GM18520 (cell line): ENCODE results near the gene PTPN13.
"Not testable (repeated sequence)": the region's sequence is repeated elsewhere in the genome, so short reads cannot be mapped to it uniquely, and the experiment has no call there.

Experiments
- ATAC-seq: cut with Tn5 transposase; IDR thresholded peaks from one replicate; pipeline ENCODE4 v1.9.1; 2021; ENCODE audit not compliant: unreplicated experiment

The PTPN13 gene

DNA sequence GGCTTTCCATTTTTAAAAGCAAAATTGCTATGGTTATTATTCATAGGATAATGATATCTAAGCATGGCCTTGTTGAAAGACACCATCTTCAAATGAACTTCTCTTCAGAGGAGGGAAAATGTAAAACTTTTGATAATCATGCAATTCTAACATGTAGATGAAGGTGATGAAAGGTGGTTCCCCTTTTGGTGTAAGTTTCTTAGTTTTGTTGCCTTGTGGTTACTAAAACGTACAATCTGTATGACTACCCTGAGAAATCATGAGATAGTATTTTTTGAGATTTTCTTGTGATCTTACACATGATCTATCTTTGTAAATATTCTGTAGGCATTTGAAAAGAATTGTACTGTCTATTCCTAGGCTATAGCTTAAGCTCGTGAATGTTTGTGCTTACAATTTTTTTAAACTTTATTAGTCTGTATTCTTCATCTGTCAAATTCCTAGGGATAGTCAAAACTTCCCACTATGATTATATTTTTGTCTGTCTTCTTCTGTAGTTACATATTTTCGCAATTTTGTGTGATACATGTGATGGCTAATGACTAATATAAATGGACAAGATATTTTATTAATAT is 47.5 kb downstream of the PTPN13 start:
- ATAC-seq = peak; percentile 79

DNA sequence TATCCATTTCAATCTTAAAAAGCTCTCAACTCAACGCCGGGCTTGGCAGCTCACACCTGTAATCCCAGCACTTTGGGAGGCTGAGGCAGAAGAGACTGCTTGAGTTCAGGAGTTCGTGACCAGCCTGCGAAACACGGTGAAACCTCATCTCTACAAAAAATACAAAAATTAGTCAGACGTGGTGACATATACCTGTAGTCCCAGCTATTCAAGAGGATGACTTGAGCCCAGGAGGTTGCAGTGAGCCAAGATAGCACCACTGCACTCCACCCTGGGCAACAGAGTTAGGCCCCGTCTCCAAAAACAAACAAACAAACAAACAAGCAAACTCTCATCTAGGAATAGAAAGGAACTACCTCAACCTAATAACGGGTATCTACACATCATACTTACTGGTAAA is 50.8 kb downstream of the PTPN13 start:
- ATAC-seq = no peak

DNA sequence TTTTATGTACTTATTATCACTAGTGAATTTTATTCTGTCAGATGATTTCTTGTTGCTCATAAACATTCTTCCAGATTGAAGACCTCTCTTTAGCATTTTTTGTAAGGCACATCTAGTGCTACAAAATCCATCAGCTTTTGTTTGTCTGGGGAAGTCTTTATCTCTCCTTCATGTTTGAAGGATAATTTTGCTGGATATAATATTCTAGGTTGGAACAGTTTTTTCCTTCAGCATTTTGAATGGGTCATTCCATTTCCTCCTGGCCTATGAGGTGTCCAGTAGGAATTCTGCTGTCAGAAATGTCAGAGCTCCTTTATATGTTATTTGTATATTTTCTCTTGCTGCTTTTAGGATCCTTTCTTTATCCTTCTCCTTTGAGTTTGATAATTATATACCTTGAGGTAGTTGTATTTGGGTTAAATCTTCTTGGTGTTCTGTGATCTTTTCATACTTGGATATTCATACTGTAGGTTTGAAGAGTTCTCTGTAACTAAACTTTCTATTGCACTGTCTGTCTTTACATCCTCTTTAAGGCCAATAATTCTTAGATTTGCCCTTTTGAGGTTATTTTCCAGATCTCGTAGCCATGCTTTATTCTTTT is 58.3 kb downstream of the PTPN13 start:
- ATAC-seq = no peak

DNA sequence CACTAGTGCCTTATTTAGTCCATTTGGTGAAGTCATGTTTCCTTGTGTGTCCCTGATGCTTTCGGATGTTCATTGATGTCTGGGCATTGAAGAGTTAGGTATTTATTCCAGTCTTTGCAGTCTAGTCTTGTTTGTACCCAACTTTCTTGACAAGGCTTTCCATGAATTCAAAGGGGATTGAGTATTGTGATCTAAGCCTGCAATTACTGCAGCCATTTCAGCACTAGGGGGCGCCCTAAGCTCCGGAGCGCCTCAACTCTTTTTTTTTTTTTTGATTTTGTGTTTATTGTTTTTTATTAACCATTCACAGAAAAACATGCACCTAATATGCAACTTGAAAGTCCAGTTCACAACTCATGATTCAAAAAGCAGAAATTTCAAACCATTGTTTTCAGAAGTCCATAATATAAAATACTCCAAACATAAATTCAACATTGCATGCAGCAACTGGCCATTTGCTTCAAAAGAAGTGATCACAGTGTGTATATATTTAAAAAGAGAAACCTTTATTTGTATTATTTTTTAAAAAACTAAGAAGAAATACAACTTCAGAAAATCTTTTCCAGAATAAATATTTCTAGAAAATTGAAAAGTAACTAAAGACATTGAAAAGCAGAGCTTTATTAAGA is 59.2 kb downstream of the PTPN13 start:
- ATAC-seq = no peak

DNA sequence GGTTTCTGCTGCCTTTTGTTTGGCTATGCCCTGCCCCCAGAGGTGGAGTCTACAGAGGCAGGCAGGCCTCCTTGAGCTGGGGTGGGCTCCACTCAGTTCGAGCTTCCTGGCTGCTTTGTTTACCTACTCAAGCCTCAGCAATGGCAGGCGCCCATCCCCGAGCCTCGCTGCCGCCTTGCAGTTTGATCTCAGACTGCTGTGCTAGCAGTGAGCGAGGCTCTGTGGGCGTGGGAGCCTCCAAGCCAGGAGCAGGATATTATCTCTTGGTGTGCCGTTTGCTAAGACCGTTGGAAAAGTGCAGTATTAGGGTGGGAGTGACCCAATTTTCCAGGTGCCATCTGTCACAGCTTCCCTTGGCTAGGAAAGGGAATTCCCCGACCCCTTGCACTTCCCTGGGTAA is 62.7 kb downstream of the PTPN13 start:
- ATAC-seq = not testable (repeated sequence)

DNA sequence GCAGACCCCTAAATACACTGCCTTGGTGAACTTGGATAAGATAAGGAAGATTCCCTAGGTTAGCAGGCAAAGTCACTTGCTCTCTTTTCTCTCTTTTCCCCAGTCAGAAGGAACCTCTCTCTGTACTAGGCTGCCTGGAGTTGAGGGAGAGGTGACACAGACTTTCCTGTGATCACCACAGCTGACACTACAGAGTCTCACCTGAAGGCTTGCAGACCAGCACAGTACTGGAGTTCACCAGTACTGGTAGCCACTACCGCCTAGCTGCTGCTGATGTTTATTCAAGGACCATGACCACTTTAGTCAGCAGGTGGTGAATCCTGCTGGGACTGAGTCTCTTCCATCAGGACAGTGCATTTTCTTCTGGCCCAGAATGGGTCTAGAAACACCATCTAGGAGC is 63.3 kb downstream of the PTPN13 start:
- ATAC-seq = no peak

DNA sequence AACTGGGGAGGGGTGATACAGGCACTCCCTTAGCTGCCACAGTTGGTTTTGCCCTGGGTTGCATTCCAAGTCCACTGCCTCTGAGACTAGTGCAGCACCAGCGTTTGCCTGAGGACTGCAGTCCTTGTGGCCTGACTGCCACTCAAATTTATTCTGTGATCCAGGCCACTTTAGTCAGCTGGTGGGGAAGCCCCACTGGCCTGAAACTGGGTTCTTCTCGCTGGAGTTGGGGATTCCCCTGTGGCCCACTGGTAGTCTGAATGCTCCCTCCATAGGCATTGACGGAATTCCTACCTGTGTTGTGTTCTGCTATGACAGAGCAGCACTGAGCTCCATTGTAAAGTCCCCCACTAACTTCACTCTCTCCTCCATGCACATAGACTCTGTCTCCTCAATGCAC is 63.8 kb downstream of the PTPN13 start:
- ATAC-seq = no peak

DNA sequence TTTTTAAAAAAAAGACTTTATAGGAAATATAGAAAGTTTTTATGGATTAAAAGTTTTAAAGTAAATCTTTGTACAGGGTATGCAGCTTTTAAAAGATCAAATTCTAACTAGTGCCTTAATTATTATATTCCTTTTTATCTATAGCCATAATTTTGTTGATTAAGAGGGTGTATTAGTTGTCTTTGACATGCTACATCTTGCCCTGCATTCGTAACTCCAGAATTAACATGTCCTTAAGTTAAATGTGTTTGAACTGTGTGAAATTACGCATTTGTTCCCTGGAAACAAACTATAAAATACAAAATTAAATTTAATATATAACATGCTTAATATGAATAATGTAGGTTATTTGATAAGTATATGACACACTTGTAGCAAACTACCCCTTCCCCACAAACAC is 66.3 kb downstream of the PTPN13 start:
- no peak for ATAC-seq

DNA sequence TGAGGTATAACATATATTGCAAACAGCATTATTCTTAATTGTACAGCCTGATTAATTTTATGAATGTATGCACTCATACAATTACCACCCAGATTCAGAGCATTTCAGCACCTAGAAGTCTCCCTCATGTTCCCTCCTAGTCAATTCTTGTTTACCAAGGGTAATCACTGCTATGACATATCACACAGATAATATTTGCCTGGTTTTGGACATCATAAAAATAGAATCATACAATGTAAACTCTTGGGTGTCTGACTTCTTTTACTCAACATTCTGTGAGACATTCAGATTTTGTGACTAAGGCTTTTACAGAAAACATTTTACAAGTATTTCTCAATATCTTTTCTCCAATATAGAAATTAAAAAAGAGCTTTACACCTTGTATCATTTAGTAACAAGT is 66.9 kb downstream of the PTPN13 start:
- ATAC-seq = no peak

DNA sequence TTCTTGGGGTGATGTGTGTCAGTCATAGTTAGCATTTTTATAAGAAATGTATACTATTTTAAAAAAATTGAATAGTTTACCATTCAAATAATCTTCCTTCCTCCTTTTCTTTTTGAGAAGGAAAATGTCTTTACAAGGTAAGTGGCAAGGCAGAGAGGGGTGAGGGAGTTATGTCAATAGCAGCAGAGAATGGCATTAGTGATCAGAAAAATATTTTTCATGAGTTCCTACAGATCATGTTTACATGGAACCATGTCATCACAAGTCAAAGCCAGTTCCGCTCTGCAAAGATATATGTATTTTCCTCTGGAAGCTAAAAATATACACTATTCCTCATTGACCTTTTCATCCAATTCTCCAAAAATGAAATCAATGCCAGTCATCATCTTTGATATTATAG is 67.3 kb downstream of the PTPN13 start:
- no peak for ATAC-seq

DNA sequence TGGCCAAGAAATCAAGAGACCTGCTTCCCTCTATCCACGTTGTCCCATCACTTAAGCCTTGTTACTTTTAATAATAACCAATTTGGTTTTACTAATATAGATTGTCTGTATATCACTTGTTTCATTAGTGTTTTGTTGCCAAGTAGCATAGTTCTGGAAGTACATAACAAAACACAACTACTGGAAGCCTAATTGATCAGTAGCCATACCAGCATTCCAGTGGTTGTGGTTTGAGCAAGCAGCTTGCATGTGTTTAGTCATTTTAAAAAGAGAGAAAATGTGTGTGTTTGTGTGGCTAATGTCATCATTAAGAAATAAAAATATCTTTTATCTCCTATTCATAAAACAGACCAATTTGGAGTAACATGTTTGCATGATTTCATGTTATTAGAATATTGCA is 70.8 kb downstream of the PTPN13 start:
- ATAC-seq = no peak

DNA sequence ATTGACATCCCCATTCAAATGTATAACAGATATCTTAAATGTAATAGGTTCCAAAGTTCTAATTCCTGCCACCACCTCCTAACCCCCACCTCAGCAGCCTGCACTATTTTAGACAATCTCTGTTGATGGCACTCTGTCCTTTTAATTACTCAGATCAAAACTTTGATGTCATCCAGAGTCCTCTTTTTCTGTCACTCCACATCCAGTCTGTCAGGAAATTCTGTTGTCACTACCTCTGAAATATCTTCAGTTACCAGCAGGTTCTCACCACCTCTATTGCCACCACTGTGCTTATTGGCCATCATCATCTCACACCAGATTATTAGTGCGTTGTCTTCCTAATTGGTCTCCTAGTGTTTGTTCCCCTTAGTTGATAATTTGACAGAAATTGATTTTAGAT is 76.2 kb downstream of the PTPN13 start:
- ATAC-seq = no peak

DNA sequence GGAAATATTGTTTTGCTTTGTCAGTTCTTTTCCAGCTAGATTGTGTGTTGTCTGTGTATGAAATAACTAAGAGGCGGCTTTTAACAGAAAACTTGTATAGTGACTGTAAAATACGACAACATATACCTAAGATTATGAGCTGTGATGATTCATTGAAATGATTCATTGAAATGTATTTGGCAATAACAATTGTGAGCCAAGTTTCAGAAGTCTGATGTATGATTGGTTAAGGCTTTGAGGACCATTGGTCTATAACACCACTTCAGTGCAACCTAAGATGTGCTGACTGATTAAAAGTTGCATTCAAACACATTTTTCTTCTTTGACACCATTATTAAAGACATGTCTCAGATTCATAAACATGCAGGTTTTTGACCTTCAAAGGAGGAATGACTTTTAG is 76.6 kb downstream of the PTPN13 start:
- no peak for ATAC-seq

DNA sequence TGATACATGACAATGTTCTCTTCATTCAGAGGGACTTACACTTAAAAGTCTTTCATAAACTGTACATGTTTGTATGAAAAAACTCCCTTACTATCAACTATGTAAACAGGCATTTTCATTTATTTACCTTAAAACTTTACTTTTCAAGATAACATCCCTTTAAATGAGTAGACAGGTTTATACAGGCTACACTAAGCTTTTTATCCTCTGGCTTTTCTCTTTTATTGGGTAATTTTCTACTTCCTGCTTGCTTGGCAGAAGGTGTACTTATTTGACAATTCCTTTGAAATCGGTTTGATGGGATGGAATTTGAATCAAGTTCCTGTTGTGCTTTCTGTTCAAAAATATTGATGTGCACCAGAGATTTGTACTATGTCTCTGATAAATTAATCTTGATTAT is 81.4 kb downstream of the PTPN13 start:
- ATAC-seq = no peak

DNA sequence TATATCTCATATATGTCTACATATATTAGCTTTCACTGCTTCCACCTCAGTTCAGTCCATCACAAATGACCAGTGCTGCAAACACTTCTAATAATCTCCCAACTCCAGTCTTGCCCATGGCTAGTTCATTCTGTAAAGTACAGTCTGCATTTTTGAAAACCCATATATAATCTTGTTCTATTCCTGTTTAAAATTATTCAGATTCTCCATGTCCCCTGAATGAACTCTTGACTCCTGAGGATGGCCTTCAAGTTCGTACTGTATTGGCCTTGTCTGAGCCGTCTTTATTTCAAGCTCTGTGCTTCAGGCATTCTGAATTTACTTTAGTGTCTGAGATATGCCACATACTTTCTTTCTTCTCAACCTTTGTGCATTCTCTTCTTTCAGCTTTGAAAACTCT is 84.7 kb downstream of the PTPN13 start:
- ATAC-seq = no peak

DNA sequence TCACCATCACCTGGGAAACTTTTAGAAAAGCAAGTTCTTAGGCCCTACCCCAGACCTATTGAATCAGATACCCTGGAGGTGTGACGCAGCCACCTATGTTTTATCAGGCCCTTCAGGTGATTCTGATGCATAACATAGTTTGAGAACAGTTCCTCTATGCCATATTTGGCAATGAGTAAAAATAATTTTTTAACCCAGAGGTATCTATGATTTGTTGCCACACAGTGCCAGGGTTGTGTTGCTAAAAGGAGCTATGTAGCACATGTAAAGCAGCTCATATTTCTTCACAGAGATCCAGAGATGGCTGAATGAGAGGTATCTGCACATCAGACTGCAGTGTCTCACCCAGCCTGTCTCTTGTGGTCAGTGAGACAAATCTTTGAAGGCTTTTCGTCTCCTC is 85.3 kb downstream of the PTPN13 start:
- no peak for ATAC-seq

DNA sequence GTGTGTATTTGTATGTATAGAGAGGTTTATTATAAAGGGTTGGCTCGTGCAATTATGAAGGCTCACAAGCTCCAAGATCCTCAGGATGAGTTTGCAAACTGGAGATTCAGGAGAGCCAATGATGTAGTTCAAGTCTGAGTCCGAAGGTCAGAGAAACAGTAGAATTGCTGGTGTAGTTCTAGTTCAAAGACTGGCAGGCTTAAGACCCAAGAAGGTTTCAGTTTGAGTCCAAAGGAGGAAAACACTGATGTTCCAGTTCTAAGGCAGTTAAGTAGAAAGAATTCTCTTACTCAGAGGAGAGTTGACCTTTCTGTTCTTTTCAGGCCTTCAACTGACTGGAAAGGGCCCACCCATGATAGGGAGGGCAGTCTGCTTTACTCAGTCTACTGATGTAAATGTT is 89.1 kb downstream of the PTPN13 start:
- no peak for ATAC-seq

DNA sequence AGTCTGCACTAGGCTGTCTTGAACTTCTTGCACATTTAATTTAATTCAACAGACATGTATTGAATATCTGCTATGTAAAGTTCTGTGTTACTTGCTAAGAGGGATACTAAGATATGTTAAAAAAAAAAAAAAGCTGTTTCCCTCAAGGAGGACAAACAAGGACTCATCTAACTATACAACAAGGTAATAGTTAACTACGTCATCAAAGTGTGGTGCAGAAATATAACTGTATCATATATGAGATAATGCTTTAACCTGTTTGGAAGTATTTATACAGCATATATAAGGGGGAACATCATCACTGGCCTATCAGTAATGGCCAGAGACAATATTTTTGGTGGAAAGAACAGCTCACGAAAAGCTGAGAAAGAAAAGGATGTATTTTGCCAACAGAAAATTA is 89.9 kb downstream of the PTPN13 start:
- ATAC-seq = no peak

DNA sequence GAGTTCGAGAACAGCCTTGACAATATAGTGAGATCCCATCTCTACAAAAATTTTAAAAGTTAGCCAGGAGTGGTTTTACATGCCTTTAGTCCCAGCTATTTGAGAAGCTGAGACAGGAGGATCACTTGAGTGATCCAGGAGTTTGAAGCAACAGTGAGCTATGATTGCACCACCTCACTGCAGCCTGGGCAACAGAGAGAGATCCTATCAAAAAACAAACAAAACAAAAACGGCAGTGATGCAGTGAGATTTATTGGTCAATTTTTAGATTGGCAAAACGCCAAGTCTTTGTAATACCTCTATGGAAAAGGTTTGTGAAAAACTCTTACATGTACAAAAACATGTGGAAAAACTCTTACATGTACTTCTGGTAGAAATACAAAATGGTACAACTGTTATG is 91.3 kb downstream of the PTPN13 start:
- ATAC-seq = no peak

DNA sequence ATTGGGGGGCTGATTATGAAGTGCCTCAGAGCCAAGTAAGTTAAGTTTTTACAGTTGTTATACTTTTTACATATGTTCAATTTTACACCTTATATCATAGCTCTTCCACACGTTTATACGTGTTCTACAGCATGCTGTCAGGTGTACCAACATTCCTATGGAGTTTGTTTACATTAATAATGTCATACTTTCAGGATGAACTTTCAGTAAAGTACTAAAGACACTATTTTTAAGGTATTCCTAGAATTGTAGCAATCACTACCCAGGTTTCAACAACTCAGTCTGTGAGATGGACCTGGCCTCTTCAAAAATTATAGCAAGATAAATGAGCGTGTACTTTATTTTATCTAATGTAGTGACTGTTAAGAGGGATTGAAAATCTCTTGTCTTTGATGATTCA is 92.6 kb downstream of the PTPN13 start:
- ATAC-seq = no peak

DNA sequence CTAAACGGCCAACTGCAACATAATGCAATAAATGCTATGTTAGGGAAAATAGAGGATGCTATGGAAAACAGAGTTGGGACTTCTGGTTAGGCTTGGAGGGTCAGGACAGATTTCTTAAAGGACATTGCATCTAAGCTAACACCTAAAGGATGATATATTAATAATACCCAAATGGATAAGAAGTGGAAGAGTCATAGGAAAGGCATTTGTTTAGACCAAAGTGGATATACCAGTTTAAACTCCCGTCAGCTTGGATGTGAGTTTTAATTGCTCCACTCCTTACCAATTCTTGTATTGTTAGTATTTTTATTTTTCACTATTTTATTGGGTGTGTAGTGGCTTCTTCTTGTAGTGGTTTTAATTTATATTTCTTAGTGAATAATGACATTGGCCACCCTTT is 93.9 kb downstream of the PTPN13 start:
- no peak for ATAC-seq

DNA sequence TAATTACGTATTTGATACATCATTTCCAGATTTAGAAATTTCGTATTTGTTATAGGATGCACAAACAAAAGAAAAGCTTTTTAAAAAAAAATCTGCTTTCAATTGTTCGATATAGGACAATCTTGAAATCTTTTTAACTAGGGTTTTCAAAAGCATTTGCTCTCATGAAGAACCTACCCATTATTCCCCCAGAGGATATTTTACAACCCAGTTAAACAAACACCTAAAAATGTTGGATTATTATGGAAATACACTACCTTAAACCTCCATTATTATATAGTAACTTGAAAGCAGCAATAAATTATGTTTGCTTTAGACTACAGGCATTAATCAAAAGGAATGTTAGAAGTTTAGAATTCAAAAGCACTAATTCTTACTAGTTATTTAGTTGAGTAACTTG is 110.5 kb downstream of the PTPN13 start:
- no peak for ATAC-seq
